IPS DF 4.7 (cell line): ENCODE data around the gene COX4I1.
"Not testable (repeated sequence)": the region's sequence is repeated elsewhere in the genome, so short reads cannot be mapped to it uniquely, and the experiment has no call there.

ENCODE experiments used
- DNase-seq: peaks from one replicate; pipeline ENCODE4 v3.0.0-alpha.2; 2013; ENCODE audit warnings: low spot score; ENCODE audit errors: extremely low read depth

COX4I1 gene

DNA sequence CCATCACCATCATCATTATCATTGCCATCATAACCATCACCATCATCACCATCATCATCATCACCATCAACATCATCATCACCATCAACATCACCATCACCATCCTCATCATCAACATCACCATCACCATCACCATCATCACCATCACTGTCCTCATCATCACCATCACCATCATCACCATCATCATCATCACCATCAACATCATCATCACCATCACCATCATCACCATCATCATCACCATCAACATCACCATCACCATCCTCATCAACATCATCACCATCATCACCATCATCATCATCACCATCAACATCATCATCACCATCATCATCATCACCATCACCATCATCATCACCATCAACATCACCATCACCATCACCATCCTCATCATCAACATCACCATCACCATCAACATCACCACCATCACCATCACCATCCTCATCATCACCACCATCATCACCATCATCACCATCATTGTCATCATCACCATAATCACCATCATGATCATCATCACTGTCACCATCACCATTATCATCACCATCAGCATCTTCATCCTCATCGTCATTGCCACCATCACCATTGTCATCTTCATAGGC, 23.9 kb downstream of the COX4I1 start:
- no peak for DNase-seq

DNA sequence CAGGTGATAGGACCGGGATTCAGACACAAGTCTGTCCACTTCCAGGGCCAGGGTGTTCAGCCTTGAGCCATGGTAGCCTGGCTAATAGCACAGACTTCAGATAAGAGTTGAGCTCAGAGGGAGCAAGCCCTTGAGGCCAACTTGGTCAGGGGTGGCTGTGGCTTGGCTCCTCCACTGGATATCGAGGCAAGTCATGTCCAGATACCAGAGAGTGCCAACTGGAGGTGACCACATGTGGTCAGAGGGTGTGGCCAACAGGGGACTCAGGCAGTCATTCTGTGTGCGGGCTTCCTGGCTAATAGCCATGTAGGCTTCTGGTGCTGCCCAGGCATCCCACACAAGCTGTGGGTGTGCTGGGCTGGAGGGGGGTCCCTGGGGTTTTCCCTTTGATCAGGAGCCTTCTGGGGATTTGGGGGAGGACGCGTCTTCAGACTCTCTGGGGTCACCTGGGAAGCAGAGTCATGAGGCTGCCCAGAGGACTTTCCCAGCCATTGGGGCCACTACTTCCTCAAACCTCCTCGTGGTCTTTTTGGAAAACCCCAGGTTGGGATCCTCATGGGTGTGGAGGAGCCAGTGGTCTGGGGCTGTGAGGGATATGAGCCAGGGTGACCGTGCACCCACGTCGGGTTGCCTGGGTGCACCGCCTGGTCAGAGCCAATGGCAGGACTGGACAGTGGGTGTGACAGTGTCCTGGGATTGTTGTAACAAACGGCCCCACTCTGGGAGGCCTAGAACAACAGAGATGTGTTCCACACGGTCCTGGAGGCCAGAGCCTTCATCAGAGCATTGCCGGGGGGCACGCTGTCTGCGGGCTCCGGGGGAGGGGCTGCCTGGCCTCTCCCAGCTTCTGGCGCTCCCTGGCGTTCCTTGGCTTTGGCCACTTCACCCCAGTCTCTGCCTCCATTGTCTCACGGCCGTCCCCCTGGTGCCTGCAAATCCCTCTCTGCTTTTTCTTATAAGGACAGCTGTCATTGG, 25.0 kb downstream of the COX4I1 start:
- no peak for DNase-seq

DNA sequence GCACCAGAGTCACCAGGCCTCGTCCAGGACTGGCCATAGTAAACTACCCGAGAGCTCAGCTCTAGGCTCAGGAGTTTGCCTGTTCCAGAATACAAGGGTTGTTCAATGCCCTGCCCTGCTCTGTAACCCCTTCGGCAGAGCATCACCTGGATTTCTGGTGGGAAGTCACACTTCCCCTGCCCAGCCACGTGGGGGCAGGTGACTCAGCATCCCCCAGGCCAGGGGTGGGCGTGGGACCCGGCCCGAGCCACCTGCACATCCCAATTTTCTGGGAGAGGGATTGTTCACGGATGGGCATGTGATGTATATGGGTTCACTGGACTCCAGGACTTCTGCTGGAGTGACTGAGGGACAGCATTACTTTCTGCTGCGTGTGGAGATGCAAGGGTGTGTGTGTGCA, 25.8 kb downstream of the COX4I1 start:
- no peak for DNase-seq

DNA sequence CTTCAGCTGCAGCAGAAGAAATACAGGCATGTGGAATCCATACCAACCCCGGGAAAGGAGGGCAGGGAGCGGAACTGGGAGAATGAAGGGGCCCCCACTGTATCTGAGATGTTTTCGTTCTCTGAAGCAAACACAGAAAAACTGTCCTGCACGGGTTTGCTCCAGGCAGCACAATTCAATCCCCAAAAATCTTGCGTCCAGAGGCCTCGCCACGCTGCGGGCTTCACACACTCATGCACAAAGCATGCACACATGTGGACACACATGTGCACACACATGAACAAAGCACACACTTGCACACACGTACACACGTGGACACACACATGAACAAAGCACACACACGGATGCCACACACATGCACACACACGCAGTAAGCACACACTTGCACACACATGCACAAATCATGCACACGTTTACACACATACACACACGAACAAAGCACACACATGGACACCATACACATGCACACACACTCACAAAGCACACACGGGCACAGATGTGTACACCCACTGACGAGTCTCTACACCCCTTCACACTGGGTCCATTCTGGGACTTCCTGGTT, 27.3 kb downstream of the COX4I1 start:
- no peak for DNase-seq

DNA sequence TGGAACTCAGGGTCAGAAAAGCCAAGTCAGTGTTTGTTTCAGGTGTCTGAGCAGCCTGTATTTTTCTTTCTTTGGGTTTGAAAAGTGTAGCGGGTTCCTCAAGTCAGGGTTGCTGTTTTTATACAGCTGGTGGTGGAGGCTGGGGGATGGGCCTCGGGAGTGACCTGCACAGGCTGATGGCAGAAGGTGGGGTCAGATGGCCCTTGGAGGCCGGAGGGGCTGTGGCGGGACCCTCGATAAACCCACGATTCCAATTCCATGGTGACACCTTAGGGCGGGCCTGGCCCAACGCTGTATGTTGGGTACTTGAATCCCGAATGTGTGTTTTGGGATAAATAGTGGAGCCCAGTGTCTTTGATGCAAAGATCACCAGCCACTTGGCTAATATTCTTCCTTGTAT, 28.7 kb downstream of the COX4I1 start:
- DNase-seq: no peak

DNA sequence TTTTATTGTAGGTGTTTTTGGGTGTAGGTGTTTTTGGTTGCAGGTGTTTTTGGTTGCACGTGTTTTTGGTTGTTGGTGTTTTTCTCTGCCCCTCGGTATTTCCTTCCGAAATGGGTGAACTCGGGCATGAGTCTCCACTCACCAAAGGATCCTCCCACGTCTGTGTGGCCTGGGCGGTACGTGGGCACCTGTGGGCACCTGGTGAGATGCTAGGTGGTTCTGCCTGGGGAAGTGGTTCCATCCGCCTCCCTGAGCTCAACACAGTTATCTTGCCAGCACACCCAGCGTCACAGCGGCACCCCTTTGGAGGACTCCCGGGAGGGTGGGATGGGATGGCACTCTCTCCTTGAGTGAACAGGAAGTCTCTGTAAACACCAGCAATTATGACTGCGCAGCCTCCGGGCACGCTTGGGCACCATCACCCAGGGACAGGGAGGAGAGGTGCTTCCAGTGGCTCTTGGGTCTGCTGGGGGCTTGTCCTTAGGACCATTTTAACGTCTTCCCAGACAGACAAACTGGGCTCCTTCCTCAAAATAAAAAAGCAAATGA, 29.8 kb downstream of the COX4I1 start:
- DNase-seq: no peak

DNA sequence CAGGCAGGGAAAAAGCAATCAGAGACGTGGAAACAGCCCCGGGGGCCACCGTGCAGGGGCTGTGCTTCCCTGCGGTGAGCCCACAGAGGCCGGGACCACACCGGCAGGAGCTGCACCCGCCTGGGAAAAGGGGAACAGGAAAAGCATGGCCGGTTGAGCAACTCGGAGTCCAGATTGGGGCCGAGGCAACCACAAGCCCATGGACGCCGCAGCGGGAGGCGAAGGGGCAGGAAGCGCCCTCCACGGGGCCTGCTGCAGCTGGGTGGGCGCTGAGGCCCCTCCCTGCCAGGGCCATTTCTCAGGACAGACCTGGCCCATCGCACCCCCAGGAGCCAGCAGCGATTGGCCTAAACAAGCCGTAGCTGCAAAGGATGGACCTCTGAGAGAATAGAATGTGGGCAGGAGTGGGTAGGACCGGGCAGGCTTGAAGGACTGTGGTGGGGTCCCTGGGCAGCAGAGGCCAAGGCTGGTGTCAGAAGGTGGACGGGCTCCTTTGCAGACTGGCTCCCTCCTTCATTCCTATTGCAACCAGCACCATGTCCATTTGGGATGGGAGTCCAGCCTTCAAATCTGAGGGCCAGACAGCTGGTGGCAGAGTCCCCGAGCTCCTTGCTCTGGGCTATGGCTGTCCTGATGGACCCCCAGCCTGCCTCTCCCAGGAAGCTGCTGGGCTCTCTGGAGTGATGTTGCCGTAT, 30.4 kb downstream of the COX4I1 start:
- DNase-seq: no peak

DNA sequence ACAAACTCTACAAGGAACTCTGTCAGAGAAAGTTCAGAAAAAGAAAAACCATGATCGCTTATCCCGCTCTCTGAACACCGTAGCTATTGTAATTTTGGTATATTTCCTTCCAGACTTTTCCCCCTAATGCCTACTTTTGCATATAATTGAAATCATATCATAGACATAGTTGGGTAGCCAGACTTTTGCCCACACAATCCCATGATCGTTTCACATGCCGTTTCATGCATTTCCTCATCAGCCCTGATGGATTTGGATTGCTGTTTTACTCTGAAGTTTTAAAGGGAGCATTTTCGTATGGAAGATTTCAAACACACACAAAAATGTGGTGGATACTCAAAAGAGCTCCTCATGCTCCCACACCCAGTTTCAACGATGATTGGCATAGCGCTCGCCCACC, 31.3 kb downstream of the COX4I1 start:
- DNase-seq: no peak

DNA sequence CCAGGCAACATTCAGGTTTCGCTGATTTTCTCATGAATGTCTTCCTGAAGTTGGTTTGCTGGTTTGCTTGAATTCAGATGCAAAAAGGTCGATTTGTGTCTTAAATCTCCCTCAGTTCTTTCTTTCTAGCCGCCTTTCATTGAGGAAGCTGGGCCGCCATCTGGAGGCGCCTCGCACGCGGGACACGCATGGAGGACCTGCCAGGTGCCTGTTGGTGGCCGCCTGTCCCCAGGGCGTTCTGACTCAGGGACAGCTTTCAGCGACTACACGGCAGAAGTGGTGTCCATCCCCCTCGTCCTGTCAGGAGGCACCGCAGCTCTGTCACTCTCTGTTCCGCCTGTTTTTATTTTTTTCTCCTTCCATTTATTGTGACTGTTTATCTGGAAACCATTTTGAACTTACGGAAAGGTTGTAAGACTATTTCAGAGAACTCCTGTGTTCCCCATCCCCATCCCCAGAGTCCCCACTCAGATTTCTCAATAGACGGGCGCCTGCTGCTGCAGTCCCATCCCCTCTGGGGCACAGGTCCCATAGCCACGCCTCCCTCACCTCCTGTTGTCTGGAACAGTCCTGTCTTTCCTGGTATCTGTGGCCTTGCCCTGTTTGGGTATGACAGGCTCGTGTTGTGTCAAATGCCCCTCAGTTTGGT, 33.2 kb downstream of the COX4I1 start:
- DNase-seq: no peak

DNA sequence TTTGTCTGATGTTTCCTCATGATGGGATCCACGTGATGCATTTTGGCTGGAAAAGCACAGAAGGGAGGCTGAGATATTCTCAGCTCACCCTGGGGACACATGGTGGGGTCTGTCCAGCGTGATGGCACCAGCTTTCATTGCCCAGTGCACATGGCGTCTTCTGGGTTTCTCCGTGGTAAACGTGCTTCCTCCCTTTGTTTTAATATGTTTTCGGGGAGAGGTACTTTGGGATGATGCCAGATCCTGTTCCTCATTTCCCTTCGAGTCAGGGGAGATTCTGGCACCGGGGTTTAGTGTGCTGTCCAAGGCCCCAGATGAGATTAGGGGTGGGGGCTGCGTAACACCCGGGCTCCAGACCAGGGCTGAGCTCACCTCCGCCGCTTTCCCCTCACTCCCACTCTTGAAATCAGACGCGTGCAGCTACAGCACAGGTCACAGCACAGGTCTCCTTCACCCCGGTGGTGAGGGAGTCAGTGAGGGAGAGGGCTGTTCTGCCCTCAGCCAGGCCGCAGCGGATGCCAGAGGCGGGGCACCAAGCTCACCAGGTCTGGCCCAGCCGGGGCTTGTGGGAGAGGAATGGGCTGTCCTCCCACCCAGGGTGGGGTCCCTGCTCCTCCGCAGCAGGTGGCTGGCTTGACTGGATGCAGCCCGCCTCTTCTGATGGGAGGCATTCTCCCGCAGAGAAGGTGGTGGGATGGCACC, 33.9 kb downstream of the COX4I1 start:
- no peak for DNase-seq

DNA sequence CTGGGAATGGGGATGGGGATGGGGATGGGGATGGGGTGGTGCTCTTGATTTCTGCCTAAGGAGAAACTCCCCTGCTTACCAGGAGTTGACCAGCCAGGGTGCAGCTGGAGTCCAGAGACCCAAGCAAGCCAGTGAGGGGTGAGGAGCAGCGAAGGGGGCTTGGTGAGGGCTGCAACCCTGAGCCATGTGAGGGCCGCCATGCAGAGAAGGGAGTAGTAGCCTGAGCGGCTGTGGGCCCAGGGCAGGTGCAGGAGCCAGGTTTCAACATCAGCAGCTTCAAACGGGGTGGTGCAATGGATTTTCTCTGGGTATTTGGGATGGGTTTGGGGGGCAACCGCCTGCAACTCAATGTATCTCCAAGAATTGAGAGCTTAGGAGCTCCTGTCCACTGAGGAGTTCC, 35.2 kb downstream of the COX4I1 start:
- DNase-seq: no peak

DNA sequence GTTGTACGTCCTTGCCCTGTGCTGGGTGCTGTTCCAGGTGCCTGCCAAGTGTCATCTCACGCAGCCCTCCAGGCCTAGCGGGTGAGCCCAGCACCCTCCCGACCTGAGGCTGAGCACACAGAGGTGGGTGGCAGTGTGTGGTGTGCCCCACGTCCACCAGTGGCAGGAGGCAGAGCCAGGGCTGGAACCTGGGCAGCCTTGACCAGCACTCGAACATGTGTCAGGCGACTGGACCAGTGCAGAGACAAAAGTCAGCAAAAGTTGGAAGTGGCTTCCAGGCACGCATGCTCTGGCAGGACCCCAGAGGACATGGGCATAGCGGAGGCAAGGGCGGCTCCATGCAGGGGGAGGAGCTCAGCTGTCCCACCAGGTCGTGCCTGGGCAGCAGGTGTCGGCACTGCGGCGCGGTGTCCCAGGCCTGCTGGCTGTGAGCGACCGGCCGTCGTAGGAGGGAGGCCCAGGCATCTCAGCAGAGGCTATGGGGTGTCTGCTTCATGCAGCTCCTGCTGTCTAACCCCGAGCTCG, 35.8 kb downstream of the COX4I1 start:
- DNase-seq: no peak

DNA sequence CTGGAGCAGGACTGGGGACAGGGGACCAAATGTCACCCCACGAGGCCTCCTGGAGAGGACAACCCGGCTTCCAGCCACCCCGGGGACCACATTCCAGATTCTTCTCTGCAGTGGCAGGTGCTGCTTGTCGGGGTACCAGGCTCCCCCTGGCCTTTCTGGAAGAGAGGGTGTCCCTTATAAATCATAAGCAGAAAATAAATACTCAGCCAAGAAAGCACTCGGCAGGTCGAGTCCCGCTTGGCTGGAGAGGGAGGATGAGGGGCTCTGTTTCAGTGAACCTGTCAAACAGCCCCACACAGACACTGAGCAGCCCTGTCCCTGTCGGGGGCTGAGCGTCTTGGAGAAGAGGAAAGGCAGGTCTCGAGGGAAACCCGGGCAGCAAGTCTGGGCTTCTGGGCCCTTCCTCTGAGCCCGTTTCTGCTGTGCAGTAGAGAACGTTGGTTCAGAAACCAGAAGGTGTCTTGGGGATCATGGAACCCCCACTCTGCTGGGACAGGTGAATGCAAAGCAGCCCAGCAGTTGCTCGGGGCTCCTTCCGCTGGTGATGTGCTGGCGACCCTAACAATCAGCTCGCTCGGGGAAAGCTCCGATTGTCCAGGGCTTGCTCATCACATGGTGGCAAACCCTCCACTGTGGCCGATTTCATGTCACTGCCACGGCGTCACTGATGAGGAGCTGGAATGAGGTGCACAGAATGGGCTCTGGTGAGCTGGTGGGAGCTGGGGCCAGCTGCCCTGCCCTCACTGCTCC, 36.6 kb downstream of the COX4I1 start:
- DNase-seq: no peak

DNA sequence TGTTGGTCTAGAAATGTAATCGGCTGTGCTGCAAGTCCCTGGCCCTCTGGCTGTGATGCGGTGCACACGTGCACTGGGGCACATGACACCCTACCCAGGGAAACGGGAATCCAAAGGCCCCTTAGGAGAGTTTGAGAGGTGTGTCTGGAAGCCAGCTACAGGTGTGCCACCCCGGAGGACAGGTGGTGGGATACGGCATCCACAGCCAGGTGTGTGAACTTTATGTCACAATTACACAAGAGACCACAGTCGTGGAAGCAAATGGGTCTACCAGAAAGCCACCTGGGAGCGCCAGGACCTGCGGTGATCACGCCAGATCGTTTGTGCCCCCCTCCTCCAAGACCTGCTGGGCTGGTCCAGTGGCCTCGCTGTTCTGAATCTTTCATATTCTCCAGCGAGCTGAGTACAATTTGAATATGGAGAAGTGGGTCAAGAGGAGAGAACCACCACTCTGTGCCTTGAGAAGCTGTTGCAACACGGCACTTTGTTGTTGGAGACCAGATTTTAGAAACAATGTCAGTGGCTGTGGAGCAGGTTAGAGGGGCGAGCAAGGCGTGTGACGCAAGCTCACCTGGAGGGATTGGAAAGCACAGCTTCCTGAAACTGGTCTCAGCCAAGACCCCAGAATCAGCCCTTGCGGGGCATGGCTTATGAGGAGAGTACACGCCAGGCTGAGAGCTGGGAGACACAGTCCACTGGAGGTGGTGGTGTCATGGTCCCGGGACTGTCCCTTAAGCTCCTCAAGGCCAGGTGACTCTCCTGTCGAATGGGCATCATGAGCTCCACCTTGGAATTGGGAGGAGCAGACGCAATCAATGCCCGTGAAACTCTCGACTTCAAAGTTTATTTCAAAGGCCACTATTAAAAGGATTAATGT, 37.4 kb downstream of the COX4I1 start:
- DNase-seq: no peak

DNA sequence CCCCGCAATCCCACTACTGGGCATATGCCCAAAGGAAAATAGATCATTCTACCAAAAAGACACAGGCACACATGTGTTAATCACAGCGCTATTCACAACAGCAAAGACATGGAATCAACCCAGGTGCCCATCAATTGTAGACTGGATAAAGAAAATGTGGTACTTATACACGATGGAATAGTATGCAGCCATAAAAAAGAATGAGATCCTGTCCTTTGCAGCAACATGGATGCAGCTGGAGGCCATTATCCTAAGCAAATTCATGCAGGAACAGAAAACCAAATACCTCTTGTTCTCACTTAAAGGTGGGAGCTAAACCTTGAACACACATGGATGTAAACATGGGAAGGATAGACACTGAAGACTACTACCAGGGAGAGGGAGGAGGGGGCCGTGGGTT, 38.2 kb downstream of the COX4I1 start:
- DNase-seq: not testable (repeated sequence)

DNA sequence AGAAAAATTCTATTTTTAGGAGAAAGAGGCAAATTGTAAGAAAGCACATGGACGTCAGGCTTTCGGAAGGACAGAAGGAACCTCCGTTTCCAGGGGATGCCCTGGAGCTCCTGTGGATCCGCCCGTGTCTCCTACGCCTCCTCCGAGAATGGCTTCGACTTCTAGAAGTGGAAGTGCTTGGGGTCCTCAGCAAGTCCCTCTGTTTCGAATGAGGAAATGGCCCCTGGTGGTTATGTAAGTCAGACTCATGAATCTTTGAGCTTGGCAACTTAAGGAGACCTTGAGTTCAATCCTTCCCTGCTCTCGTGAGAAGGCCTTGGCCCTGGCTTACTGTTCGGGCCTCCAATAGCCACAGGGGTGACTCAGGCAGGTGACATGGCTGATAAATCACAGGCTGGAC, 38.9 kb downstream of the COX4I1 start:
- no peak for DNase-seq

DNA sequence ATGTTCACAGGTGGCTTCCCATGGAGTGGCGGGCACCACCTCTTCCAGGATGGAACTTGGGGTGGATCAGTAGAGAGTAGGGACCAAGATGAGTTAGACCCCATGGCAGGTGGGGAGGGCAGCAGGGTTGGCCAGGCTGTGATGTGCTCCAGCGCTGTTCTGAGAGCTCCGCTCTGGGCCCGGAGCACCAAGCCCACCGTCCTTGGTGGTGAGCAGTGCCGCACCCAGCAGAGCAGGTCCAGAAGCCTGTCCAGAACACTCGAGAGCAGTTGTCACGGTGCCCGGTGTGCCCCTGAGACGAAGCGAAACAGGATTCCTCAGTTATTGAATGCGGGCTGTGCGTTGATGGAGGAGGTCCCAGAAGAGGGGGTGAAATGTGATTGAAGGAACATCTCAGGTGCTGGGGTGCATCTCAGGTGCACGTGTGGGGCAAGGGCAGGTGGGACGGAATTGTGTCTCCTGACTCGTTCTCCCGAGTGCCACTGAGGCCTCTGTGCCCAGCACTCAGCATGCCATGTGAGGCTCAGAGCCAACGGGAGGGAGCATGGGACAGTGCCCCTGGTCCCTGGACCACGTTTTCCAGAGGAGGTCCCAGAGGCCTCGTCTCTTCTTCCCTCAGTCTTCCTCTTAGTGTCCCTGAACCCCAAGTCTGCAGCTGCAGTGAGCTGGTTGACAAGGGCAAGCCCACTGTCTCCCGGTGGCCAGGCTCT, 39.5 kb downstream of the COX4I1 start:
- no peak for DNase-seq

DNA sequence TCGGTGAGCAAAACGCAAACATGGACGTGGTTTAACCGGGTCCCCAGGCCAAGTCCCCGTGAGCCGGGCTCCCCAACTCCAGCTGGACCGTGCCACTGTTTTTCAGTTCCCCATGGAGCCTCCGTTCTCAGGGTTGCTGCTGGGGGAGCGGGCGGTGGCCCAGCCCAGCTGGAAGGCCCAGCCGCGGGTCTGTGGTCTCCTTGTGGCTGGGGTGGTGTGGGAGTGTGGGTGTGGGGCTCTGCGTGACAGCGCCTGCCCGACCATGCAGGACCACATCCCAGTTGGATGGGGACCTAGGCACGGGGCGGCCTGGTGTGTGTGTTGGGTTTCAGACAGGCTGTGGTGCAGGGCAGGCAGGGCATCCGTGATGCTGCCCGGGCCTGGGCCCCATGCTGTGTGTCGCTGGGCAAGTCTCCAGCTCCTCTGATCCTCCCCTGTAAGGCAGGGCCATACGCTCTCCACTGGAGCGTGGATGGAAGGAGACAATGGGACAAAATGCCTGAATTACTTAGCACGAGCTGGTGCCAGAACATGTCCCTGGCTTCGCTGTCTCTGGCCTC, 40.3 kb downstream of the COX4I1 start:
- DNase-seq: no peak
